Lower leg skin (tissue), 4 donors: ENCODE results near the gene NIFK. TPM values are rescaled to one million over a fixed set of nuclear protein-coding genes. Genes with fewer than 3 reads are reported as not detected.

Source experiments
- DNase-seq, 2 donors: peaks; one replicate each; pipeline ENCODE4 v3.0.0-alpha.2; 2019; ENCODE audit warnings: low spot score in 2 of 2
- H3K4me3 ChIP-seq: fragments of 200-600 bp; sonication (generic); 2 replicates; pipeline ENCODE4 v1.5.1; 2017; ENCODE audit warnings: mild to moderate bottlenecking, low read depth; ENCODE audit not compliant: poor library complexity, severe bottlenecking
- POLR2A ChIP-seq, 2 donors: fragments of 450-650 bp; IDR thresholded peaks; one replicate each; pipeline ENCODE4 v1.6.1; 2016 to 2017; ENCODE audit warnings: antibody characterized with exemption in 2 of 2, mild to moderate bottlenecking in 1 of 2, moderate library complexity in 1 of 2
- intact Hi-C: fragments of 100-400 bp; cut with DNase I; formaldehyde crosslinking; loops from one replicate; pipeline ENCODE4 v1.15.0; 2023; ENCODE audit warnings: low total_unique reads
- total RNA-seq, 4 donors: library from RNA; depleted of rRNA; stranded (reverse); fragments of >200 nt; gene quantifications; one replicate each; pipeline ENCODE4 v1.1.0, GENCODE V29; 2016
- TF ChIP-seq, protein P1 (sequence below), 3 donors: fragments of 450-650 bp; IDR thresholded peaks; one replicate each; pipeline ENCODE4 v1.5.1; 2016; ENCODE audit warnings: antibody characterized with exemption in 3 of 3, mild to moderate bottlenecking in 3 of 3, moderate library complexity in 2 of 3

The NIFK gene
- total RNA-seq, 4 donors from 2014 or later = 46.8 to 94.0 (median 49.4) TPM

DNA sequence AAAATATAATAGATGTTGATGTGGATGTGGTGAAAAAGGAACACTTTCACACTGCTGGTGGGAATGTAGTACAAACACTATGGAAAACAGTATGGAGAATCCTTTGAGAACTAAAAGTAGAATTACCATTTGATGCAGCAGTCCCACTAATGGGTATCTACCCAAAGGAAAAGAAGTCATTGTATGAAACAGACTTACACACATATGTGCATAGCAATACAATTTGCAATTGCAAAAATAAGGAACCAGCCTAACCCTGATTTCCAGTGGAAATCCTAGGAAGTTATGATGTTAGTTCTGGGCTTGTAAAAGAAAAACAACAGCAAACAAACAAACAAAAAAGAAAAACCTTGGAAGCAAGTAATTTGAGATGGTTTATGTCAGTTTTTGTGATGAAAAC is 58.8 kb downstream of the NIFK start:
- intact Hi-C loops = no loop called here
- no peak for TF ChIP-seq POLR2A (IDR thresholded peaks at IDR 0.05)
- TF ChIP-seq, protein P1, sequence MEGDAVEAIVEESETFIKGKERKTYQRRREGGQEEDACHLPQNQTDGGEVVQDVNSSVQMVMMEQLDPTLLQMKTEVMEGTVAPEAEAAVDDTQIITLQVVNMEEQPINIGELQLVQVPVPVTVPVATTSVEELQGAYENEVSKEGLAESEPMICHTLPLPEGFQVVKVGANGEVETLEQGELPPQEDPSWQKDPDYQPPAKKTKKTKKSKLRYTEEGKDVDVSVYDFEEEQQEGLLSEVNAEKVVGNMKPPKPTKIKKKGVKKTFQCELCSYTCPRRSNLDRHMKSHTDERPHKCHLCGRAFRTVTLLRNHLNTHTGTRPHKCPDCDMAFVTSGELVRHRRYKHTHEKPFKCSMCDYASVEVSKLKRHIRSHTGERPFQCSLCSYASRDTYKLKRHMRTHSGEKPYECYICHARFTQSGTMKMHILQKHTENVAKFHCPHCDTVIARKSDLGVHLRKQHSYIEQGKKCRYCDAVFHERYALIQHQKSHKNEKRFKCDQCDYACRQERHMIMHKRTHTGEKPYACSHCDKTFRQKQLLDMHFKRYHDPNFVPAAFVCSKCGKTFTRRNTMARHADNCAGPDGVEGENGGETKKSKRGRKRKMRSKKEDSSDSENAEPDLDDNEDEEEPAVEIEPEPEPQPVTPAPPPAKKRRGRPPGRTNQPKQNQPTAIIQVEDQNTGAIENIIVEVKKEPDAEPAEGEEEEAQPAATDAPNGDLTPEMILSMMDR (IDR thresholded peaks at IDR 0.05) = no peak
- no peak overlapping the region for H3K4me3 ChIP-seq
- no peak for DNase-seq

Other genes starting within 250 kb of the NIFK start
- gene RNU4ATAC, start 206.0 kb downstream of the NIFK start, total RNA-seq = under 1 TPM in 1 of 4 donors, not detected in 3; under 0.01 TPM
- 10 to 100 TPM; 56.8 to 88.4 (median 69.0) TPM for gene CLASP1, start 87.4 kb downstream of the NIFK start, total RNA-seq
- gene TSN, start 18.8 kb upstream of the NIFK start, total RNA-seq = 10 to 100 TPM; 30.7 to 52.4 (median 35.4) TPM